GM18511 (cell line): Measurements from ENCODE around the gene CHML.
A peak's percentile ranks its signal among the peaks of the same experiment; 100 is the strongest.

ENCODE experiments used
- ATAC-seq: cut with Tn5 transposase; IDR thresholded peaks from one replicate; pipeline ENCODE4 v1.9.1; 2021; ENCODE audit warnings: mild to moderate bottlenecking, moderate library complexity; ENCODE audit not compliant: unreplicated experiment

Gene CHML

GRCh38 chr1:241646201-241646600 lies 6.0 kb upstream of the CHML start:
- ATAC-seq: no peak

- ATAC-seq: no peak
These were observed 5.0 kb upstream of the CHML start for GRCh38 chr1:241645199-241645598.

DNA sequence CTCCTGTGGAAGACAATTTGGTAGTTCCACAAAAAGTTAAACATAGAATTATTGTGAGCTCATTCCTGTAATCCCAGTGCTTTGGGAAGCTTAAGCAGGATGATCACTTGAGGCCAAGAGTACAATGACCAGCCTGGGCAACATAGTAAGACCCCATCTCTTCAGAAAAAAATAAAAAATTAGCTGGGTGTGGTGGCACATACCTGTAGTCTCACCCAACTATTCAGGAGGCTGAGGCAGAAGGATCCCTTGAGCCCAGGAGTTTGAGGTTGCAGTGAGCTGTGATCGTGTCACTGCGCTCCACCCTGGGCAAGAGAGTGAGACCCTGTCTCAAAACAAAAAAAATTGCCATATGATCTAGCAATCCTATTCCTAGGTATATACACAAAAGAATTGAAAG lies 4.1 kb upstream of the CHML start:
- ATAC-seq: no peak

DNA sequence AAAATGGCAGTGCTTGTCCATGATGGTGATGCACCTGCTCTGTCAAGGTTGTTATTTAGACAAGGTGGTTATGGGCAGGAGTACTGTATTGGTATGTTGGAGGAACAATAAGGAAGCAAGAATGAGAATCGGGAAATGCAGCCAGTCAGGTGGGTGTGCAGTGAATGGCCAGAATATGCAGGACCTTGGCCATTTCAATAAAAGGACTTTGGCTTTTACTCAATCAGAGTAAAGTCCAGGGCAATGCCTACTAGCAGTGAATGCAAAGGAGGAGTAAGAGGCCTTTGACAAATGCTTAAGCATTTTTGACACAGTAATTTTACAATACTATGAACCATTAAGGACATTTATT lies 2.4 kb upstream of the CHML start:
- ATAC-seq: no peak

DNA sequence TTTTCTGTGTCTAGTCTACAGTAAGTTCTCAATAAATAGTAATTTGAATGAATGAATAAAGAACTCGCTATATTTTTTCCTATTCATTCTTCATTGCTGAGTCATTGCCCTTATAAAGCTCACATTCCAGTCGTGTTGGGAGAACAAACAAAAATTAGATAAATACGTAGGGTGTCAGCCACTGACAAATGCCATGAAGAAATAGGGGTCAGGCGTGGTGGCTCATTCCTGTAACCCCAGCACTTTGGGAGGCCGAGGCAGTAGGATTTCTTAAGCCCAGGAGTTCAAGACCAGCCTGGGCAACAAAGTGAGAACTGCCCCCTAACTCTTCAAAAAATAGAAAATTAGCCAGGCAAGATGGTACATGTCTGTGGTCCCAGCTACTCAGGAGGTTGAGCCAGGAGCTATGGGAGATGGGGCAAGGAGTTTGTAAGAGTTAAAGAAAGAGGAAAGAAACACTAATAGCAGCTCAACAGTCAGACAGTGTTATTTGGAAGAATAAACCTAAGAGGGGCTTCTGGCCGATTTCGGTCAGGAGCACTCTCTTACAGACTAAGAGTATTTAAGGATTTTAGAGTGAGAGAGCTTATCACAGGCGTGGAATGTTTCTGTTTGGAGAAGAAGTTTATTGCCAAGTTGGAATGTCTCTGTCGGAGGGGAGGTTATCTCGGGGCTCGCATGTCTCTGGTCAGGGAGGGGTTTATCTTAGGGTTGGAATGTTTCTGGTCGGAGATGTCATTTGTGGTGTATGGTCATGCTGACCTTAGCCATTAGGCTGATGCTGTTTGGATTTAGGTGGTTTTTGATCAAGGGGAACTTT lies 1.8 kb upstream of the CHML start:
- ATAC-seq: no peak

DNA sequence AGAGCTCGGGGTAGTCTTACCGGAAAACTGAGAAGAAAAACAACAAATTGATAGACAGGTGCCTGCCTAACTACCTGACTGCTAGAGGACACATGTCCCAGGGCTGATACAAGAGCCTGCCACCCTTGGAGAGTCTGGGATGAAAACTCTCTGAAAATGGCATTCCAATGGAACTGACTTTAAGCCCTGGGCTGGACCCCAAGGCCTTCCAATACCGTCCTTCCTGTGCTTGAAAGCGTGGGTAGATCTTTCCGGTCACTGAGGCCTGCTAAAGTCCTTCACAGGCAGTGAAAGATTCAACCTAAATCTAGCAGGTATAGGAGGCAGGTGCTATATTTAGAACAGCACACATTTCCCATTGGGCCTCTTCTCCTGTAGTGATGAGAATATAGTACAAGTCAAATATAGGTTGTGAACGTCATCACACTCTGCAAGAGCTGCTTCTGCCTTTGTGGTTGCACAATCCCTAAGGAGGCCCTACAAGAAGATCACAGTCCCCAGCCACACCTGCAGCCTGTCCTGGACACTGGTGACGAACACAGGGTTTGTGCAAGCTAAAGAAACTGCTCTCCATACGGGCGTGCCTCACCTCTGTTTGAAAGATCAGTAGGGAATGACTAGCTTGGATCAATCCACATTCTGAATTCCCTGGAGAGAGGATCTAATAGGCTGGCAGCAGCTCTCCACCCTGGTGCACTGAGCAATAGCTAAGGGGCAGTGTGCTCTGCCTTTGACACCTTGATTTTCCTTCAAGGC lies 876 bp upstream of the CHML start:
- ATAC-seq: no peak

DNA sequence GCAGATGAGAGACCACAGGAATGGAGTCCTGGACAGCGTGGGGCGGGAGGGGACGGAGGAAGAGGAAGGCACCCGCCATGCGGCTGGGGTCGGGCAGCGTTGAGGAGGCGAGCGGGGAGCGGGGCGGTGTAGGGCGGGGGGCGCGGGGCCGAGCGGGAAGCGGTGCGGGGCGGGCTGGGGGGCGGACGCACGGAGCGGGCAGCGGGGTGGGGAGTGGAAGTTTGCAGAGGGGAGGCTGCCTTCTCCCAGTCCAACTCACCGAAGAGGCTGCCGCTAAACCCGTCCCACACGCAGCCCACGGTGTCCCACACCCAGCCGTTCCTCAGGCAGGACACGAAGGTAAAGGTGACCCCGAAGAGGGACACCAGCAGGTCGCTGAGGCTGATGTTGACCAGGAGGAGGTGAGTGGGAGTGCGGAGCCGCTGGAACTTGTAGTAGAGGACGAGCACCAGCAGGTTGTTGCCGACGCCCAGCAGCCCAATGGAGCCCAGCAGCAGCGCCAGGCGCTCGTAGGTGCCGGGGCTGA lies 483 bp downstream of the CHML start:
- peak; percentile 54 for ATAC-seq

- no peak for ATAC-seq
These were observed 1.1 kb downstream of the CHML start for GRCh38 chr1:241638909-241639622.

GRCh38 chr1:241638099-241638682 lies 2.0 kb downstream of the CHML start:
- no peak for ATAC-seq

DNA sequence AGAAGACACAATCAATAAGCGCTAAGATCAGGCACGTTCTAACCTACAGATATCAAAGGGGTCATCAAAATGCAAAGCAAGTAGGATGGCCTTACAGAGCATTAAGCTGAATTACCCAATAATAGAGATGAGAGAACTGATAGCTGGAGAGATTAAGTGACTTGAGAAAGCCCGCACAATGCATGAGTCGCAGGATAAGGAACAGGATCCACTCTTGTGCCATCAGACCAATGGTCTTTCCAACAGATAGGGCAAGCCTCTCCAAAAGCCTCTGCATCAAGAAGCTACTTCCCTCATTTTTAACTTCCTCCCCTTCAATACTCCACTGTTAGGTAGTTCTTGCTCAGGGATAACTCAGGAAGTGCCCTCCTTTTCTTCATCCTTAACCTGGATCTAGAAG lies 2.6 kb downstream of the CHML start:
- no peak for ATAC-seq

GRCh38 chr1:241637046-241637590 lies 3.1 kb downstream of the CHML start:
- no peak for ATAC-seq

GRCh38 chr1:241636291-241636690 lies 3.9 kb downstream of the CHML start:
- ATAC-seq: no peak

DNA sequence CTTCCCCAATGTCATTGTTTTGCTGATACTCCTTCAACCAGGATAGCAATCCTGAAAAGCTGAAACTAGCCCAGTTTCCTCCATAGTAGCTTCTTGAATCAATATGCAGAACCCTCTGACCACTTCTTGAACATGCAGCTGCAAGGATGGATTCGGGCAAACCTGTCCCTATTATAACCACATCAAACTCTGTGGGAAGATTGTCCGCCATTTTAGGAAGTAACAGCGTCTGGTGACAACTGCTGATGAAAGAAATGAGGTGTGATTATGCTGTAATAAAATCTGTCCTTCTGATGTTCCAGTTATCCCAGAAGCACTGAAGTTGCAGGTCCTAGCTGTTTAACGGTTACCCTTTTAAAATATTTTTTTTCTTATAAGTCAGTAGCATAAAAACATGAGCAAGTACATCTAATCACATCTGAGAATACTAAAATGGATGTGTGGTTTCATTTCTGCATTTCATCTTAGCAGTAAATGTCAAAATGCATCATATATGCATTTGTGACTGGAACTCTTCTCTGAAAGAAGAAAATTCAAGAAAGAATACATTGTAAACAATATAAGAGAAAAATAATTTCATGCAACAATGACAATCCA lies 4.5 kb downstream of the CHML start:
- ATAC-seq: no peak

DNA sequence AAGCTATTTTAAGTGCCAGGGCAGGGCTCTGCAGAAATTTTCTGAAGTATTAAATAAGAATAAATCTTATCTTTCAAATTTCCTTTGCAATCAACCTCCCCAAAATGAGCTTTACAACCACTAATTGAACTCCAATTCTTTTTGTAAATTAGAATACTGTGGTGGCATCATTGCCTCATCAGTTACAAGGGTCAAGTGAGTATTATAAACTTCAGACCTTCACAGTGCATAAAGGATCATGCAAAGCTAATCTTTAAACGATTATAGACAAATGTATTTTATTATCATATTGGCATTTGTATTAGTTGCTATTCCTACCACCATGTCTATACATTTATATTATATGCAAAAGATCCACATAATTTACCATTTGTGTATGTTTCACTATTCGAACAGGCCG lies 7.2 kb downstream of the CHML start:
- ATAC-seq: no peak

- no peak for ATAC-seq
These were observed 8.5 kb downstream of the CHML start for GRCh38 chr1:241631674-241632073.

- ATAC-seq: no peak
These were observed 9.3 kb downstream of the CHML start for GRCh38 chr1:241630899-241631298.

GRCh38 chr1:241630476-241630875 lies 9.7 kb downstream of the CHML start:
- no peak for ATAC-seq

GRCh38 chr1:241630005-241630404 lies 10.2 kb downstream of the CHML start:
- ATAC-seq: no peak

DNA sequence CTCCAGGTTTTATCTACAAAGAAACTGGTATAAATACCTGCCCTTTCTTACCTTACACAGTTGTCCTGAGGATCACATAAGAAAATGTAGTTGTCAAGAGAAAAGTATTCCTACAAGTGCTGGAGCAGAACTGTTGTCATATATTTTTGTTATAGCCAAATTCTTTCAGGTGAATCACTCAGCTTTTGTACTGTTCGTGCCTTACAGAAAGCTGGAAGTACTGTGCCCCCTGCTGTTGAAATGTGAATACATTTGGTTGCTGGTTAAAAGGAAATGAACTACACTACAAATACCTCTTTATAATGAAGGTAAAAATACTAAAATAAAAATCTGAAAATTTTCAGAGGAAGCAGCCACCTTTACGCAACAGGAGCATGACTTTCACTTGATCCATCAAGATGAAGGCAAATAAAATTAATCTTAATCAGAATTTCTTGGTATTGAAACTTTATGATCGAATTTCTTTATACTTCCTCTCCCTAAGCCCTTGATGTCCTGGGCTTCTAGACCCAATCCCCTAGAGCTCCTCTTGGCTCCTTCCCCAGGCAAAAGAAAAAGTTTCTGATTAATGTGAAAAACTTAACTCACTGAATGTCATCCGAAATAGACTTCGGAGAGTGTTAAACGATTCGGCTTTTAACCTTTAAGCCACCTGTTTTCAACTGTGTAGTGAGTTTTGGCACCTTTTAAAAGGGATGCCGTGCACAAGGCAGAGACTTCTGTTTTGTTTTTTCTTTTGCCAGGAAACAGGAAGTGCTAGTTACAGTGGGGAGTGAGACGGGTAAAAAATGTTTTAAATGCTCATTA lies 12.5 kb downstream of the CHML start:
- peak; percentile 88 for ATAC-seq

DNA sequence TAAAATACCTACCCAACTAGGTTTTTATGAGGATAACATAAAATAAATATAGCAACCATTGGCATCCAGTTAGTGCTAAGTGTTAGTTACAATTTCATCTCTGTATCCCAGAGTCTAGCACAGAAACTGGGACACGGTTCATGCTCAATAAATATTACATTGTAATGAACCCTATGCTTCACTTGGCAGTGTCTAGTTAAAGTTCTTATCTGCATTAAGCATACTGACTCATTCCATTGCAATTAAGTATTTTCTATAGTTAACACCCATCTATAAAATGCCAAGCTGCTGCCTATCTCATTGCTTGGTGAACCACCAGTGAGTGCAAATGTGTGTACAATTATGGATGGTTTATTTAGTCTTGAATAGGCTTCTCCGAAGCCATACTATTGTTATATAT lies 15.2 kb downstream of the CHML start:
- no peak for ATAC-seq
